ENCODE data around the gene ABHD17B.

DNA sequence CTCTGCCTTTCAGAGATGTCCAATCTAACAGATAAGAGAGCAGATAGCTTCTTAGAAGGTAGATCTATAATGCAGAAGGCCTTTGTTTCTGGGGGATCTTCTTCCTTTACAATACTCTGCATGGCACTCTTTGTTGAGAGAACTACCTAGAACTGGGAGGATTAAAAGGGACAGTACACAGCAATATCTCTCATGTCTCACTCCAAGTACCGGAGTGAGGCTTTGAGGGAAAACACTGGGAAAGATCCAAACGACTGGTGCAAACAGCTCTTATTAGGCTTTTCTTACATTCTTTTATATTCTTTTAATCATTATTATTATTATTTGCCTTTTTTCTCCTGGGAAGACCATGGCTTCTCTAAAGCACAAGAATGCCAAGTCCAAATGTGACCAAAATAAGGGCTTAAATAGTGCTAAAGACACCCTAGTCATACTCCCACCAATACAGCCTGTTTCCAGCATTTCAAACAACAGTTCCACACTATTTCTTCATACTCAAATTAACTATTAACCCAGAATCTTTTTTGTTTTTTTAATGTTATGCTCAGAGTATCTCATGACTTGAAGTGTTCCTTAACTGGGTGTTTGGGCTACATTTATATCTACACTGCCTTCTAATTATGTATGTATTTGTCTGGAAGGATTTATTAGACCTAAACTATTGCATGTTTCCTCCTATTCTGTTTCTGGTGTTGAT, 52.7 kb downstream of the ABHD17B start:
- TF ChIP-seq, protein P1, sequence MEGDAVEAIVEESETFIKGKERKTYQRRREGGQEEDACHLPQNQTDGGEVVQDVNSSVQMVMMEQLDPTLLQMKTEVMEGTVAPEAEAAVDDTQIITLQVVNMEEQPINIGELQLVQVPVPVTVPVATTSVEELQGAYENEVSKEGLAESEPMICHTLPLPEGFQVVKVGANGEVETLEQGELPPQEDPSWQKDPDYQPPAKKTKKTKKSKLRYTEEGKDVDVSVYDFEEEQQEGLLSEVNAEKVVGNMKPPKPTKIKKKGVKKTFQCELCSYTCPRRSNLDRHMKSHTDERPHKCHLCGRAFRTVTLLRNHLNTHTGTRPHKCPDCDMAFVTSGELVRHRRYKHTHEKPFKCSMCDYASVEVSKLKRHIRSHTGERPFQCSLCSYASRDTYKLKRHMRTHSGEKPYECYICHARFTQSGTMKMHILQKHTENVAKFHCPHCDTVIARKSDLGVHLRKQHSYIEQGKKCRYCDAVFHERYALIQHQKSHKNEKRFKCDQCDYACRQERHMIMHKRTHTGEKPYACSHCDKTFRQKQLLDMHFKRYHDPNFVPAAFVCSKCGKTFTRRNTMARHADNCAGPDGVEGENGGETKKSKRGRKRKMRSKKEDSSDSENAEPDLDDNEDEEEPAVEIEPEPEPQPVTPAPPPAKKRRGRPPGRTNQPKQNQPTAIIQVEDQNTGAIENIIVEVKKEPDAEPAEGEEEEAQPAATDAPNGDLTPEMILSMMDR (IDR thresholded peaks at IDR 0.05): no peak
- TF ChIP-seq ZFX (IDR thresholded peaks at IDR 0.05; ENCODE audit: borderline replicate concordance): no peak

Measured in 22Rv1 (cell line).